Measurements from ENCODE around the gene TMBIM4. TPM values are rescaled to one million over a fixed set of nuclear protein-coding genes. Genes with fewer than 3 reads are reported as not detected.

The TMBIM4 gene
- total RNA-seq, 4 donors from 2014 or later, result 92.2 to 156 (median 115) TPM

DNA sequence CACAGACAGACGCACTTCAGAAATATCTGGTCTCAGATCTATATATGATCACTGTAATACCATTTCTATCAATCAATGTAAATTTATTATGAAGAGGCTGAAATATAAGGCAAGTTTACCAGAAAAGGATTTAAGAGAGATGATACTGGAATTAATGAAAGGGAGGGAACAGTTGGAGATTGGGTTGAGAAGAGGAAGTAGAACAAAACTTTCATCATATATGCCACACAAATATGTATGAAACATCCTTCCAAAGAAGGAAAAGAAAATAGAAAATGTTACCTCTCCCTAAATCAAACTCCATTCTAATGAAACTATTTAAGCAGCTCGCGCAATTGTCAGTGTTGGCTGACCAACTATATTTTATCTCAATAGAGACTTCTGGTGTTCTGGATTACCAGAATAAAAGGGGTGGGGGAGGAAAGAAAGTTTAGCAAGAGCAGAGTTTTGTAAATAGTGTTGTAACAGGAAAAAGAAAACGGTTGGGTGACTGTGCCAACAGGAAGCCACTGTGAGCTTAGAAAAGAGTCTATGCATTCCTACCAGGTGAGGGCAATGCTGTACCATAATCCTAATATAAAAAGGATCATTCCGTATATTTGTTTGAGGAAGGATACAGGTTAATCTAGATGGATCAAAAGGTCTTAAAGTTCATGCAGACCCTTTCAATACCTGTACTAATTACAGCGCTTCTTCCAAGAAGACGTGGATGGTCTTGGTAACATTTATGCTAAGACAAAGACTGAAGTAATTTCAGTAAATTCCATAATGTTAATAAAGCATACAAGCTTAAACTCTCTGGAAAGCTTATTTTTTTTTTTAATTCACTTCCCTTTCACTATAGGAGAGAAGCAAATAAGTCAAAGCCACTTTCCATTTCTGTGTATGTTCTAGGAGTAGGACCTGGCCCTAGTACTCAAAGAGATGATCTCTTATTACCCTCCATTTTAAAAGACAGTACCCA, 24.7 kb downstream of the TMBIM4 start:
- peaks cover 0 to 19% (median 15%) of the 10 kb centered on the region in 4 donors for H3K9me3 ChIP-seq
- intact Hi-C loops (cut with DNase I), result loop anchor here (10.0 kb wide), 1 partner anchor 90 kb away; no protein-coding TSS in a partner anchor
- H3K27me3 ChIP-seq, result no peaks in the 10 kb centered on the region
- TF ChIP-seq, protein P1, sequence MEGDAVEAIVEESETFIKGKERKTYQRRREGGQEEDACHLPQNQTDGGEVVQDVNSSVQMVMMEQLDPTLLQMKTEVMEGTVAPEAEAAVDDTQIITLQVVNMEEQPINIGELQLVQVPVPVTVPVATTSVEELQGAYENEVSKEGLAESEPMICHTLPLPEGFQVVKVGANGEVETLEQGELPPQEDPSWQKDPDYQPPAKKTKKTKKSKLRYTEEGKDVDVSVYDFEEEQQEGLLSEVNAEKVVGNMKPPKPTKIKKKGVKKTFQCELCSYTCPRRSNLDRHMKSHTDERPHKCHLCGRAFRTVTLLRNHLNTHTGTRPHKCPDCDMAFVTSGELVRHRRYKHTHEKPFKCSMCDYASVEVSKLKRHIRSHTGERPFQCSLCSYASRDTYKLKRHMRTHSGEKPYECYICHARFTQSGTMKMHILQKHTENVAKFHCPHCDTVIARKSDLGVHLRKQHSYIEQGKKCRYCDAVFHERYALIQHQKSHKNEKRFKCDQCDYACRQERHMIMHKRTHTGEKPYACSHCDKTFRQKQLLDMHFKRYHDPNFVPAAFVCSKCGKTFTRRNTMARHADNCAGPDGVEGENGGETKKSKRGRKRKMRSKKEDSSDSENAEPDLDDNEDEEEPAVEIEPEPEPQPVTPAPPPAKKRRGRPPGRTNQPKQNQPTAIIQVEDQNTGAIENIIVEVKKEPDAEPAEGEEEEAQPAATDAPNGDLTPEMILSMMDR (IDR thresholded peaks at IDR 0.05), result peak; percentile 42 to 60 (median 46)
- no peak for TF ChIP-seq POLR2AphosphoS5 (IDR thresholded peaks at IDR 0.05)
- no peak overlapping the region for H3K4me3 ChIP-seq
- no peak for DNase-seq (ENCODE audit: extremely low spot score)
- H3K4me1 ChIP-seq, result peaks cover 0 to 13% (median 5%) of the 10 kb centered on the region in 4 donors
- peak overlapping the region; percentile 4 to 47 (median 26) for H3K27ac ChIP-seq (replicated peaks in 1 of 4)
- peaks cover 15 to 91% (median 27%) of the 10 kb centered on the region in 4 donors for H3K36me3 ChIP-seq
- 49% methylated on average over 7 of the region's 7 CpGs for WGBS

DNA sequence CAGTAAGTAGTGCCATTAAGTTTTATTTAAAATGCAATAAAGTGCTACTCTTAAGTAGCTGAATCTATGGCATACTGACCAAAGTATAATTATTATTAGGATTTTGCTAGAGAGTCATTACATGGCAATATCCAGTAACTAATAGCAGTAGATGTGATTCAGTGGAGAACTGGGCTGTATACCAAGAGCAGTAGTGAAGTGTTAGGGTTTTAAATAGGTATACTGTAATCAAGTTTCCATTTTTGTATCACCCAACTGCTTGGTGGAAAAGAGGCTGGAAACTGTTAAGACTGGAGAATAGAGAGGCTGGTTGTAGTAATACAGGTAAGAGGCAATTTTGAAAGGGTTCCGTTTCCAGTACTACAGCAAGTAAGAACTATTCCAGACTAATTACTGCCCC, 25.9 kb downstream of the TMBIM4 start:
- Histone ChIP-seq H3K4me3 (no peak overlapping the region), H3K36me3 (peaks cover 15 to 91% (median 33%) of the 10 kb centered on the region in 4 donors), H3K4me1 (peaks cover 0 to 13% (median 5%) of the 10 kb centered on the region in 4 donors), H3K27ac (replicated peaks in 1 of 4) (no peak overlapping the region), H3K27me3 (no peaks in the 10 kb centered on the region), H3K9me3 (peaks cover 0 to 19% (median 15%) of the 10 kb centered on the region in 4 donors)
- no peak for DNase-seq (ENCODE audit: extremely low spot score)
- 100% methylated on average over 1 of the region's 1 CpG for WGBS
- no peak for TF ChIP-seq POLR2AphosphoS5 (IDR thresholded peaks at IDR 0.05)
- TF ChIP-seq EP300 (IDR thresholded peaks at IDR 0.05), result no peak
- TF ChIP-seq POLR2A (IDR thresholded peaks at IDR 0.05; ENCODE audit: low read depth), result no peak
- TF ChIP-seq, protein P1 (IDR thresholded peaks at IDR 0.05), result no peak
- intact Hi-C loops (cut with DNase I), result loop anchor here (10.0 kb wide), 1 partner anchor 91 kb away; no protein-coding TSS in a partner anchor

DNA sequence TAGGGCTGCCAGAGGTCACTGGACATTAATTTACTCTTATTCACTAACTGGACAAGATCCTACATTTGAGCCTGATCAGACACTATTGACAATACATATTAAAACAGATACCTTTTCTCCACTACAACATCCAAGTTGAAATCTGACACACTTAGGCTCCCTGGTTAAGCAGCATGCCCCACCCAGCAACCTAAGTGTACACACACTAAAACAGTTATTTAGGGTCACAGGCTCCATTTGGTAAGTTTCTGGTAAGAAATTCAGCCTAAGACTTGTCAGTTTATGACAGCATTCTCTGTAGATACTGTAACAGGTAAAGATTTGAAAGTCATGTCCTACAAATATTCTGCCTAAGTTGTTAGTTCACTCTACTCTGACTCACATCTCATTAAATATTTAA, 27.0 kb downstream of the TMBIM4 start:
- Histone ChIP-seq H3K27me3 (no peaks in the 10 kb centered on the region), H3K9me3 (peaks cover 0 to 19% (median 15%) of the 10 kb centered on the region in 4 donors), H3K4me1 (peaks cover 0 to 13% (median 5%) of the 10 kb centered on the region in 4 donors), H3K4me3 (no peak overlapping the region), H3K27ac (replicated peaks in 1 of 4) (no peak overlapping the region), H3K36me3 (peaks cover 18 to 89% (median 34%) of the 10 kb centered on the region in 4 donors)
- TF ChIP-seq, protein P1 (IDR thresholded peaks at IDR 0.05), result no peak
- TF ChIP-seq POLR2A (IDR thresholded peaks at IDR 0.05; ENCODE audit: low read depth) (no peak), EP300 (IDR thresholded peaks at IDR 0.05) (no peak), POLR2AphosphoS5 (IDR thresholded peaks at IDR 0.05) (no peak)
- intact Hi-C loops (cut with DNase I), result loop anchor here (10.0 kb wide), 1 partner anchor 92 kb away; no protein-coding TSS in a partner anchor
- no peak for DNase-seq (ENCODE audit: extremely low spot score)

DNA sequence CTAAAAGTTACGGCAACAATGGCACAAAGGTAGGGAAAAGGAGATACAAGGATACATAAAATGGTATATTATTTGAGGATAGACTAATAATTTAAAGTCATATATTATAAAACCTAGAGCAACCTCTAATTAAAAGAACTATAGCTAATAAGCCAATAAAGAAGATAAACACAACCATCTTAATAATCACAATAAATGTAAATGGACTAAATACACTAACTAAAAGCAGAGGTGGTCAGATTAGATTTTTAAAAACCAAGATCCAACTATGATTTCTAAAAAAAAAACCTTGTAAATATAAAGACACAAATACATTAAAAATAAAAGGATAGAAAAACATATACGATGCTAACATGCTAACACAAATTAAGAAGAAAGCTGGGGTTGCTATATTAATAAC, 28.5 kb downstream of the TMBIM4 start:
- Histone ChIP-seq H3K4me3 (no peak overlapping the region), H3K27me3 (no peaks in the 10 kb centered on the region), H3K4me1 (peaks cover 0 to 13% (median 5%) of the 10 kb centered on the region in 4 donors), H3K9me3 (peaks cover 0 to 19% (median 15%) of the 10 kb centered on the region in 4 donors), H3K27ac (replicated peaks in 1 of 4) (no peak overlapping the region), H3K36me3 (peaks cover 27 to 90% (median 45%) of the 10 kb centered on the region in 4 donors)
- WGBS, result 97% methylated on average over 2 of the region's 2 CpGs
- TF ChIP-seq, protein P1 (IDR thresholded peaks at IDR 0.05), result no peak
- DNase-seq (ENCODE audit: extremely low spot score), result no peak
- intact Hi-C loops (cut with DNase I), result loop anchor here (10.0 kb wide), 1 partner anchor 94 kb away; no protein-coding TSS in a partner anchor
